ENCODE measurements around the gene FHIT. TPM values are rescaled to one million over a fixed set of nuclear protein-coding genes. Genes with fewer than 3 reads are reported as not detected.

FHIT gene
- total RNA-seq, 2 donors from 2014 or later: 10.4 to 15.8 TPM

DNA sequence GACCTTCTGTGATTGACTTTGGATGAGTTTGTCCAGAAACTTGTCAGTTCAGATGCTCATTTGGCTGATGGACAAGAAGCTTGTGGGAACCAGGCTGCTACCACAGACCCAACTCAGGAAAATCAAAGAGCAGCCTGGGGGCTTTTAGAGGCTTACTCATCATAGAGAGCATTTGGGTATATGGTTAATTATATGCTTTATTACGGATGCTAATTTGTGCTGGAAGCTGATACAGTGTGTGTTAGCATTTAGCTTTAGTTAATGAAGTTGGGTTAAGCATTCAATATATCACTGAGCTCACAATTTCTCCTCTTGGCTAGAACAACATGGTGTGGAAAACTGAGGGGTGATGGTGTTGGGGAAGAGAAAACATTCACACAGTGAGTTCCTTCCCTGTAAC, 1537.2 kb downstream of the FHIT start:
- ATAC-seq: no peak
- 42 to 86% methylated on average over 1 of the region's 1 CpG for WGBS, 2 donors
- Histone ChIP-seq H3K36me3 (replicated peaks in 1 of 2; ENCODE audit: insufficient read depth in 1 of 2, low read depth in 2 of 2) (no peaks in the 10 kb centered on the region), H3K27me3 (no peaks in the 10 kb centered on the region), H3K4me3 (no peak overlapping the region), H3K4me1 (no peaks in the 10 kb centered on the region), H3K9me3 (no peaks in the 10 kb centered on the region), H3K27ac (no peak overlapping the region)
- intact Hi-C loops (cut with DNase I): no loop called here
- TF ChIP-seq POLR2A (IDR thresholded peaks at IDR 0.05): no peak
- TF ChIP-seq, protein P1, sequence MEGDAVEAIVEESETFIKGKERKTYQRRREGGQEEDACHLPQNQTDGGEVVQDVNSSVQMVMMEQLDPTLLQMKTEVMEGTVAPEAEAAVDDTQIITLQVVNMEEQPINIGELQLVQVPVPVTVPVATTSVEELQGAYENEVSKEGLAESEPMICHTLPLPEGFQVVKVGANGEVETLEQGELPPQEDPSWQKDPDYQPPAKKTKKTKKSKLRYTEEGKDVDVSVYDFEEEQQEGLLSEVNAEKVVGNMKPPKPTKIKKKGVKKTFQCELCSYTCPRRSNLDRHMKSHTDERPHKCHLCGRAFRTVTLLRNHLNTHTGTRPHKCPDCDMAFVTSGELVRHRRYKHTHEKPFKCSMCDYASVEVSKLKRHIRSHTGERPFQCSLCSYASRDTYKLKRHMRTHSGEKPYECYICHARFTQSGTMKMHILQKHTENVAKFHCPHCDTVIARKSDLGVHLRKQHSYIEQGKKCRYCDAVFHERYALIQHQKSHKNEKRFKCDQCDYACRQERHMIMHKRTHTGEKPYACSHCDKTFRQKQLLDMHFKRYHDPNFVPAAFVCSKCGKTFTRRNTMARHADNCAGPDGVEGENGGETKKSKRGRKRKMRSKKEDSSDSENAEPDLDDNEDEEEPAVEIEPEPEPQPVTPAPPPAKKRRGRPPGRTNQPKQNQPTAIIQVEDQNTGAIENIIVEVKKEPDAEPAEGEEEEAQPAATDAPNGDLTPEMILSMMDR (IDR thresholded peaks at IDR 0.05): no peak
- no peak for DNase-seq

DNA sequence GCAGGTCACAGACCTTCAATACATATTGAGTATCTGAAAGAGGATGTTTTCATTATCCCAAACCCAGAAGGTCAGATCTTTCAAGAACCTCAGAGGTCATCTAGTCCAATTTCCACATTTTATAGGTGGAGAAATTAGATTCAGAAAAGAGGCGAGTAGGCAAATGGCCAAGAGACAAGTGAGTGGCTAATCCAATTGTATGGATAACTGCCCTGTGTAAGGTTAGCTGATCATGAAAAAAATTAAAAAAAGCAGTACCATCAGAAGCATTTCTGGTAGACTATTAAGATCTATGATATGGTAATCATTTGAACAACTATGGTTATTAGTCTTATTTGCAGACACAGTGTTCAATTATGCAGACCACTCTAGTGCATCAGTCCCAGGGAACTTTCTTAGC, 1540.7 kb downstream of the FHIT start:
- WGBS, 2 donors: 59 to 69% methylated on average over 1 of the region's 1 CpG
- TF ChIP-seq, protein P1 (IDR thresholded peaks at IDR 0.05): no peak
- TF ChIP-seq POLR2A (IDR thresholded peaks at IDR 0.05): no peak
- H3K36me3 ChIP-seq (replicated peaks in 1 of 2; ENCODE audit: insufficient read depth in 1 of 2, low read depth in 2 of 2): no peaks in the 10 kb centered on the region
- H3K4me3 ChIP-seq: no peak overlapping the region
- intact Hi-C loops (cut with DNase I): no loop called here
- H3K27me3 ChIP-seq: no peaks in the 10 kb centered on the region
- DNase-seq (no peak), ATAC-seq (no peak)
- no peaks in the 10 kb centered on the region for H3K9me3 ChIP-seq
- H3K27ac ChIP-seq: no peak overlapping the region
- no peaks in the 10 kb centered on the region for H3K4me1 ChIP-seq

DNA sequence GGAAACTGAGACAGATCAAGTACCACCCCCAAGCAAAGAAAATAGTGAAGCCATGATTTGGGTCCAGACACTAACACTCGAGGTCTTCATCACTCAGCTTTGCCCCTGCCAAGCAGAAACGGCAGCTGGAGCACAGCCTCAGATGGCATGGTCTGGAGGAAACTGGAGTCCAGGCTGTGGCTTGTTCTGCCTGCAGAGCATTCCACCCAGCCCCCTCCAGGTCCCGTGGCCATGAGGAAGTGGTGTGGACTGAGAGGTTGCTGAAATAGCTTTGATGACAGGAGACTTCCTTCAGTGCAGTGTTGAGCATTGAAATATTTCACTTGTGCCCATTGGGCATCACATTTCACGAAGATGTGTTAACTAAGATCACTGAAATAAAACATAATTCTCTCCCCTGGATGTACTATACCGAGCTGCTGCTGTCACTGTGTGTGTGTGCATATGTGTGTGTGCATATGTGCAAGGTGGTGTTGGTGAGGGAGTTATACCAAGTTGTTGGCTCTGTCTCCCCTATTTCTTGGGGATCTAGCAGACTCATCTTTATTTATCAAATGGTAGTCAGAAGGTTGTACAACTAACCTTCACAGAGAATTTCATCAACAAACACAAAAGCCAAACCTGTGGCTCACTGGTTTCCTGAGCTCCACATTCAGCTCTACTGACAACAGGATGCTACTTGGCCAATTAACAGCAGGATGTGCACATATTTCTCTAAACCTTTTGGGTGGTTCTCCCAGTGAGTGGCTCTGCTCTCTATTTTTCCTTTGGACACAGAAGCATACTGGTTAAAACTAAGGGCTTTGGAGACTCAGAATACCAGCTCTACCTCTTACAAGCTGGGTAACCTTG, 1541.3 kb downstream of the FHIT start:
- no peak overlapping the region for H3K4me3 ChIP-seq
- no peaks in the 10 kb centered on the region for H3K9me3 ChIP-seq
- intact Hi-C loops (cut with DNase I): no loop called here
- no peaks in the 10 kb centered on the region for H3K27me3 ChIP-seq
- H3K36me3 ChIP-seq (replicated peaks in 1 of 2; ENCODE audit: insufficient read depth in 1 of 2, low read depth in 2 of 2): no peaks in the 10 kb centered on the region
- no peaks in the 10 kb centered on the region for H3K4me1 ChIP-seq
- H3K27ac ChIP-seq: no peak overlapping the region
- no peak for ATAC-seq
- WGBS, 2 donors: 39 to 43% methylated on average over 5 of the region's 5 CpGs
- TF ChIP-seq, protein P1 (IDR thresholded peaks at IDR 0.05): no peak
- TF ChIP-seq POLR2A (IDR thresholded peaks at IDR 0.05): no peak
- DNase-seq: peak in 3 of 4 donors; percentile 13 to 56 (median 17)

DNA sequence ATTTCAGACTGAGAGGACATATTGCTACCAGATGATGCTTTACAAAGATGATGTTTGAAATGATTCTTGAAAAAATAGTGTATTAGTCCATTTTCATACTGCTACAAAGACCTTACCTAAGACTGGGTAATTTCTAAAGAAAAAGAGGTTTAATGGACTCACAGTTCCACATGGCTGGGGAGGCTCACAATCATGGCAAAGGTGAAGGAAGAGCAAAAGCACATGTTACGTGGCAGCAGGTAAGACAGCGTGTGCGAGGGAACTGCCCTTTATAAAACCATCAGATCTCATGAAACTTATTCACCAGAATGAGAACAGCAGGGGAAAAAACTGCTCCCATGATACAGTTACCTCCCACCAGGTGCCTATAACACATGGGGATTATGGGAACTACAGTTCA, 1543.0 kb downstream of the FHIT start:
- no peak overlapping the region for H3K27ac ChIP-seq
- TF ChIP-seq POLR2A (IDR thresholded peaks at IDR 0.05): no peak
- TF ChIP-seq, protein P1 (IDR thresholded peaks at IDR 0.05): no peak
- no peak for ATAC-seq
- intact Hi-C loops (cut with DNase I): no loop called here
- no peak overlapping the region for H3K4me3 ChIP-seq
- DNase-seq: no peak
- H3K9me3 ChIP-seq: no peaks in the 10 kb centered on the region
- H3K36me3 ChIP-seq (replicated peaks in 1 of 2; ENCODE audit: insufficient read depth in 1 of 2, low read depth in 2 of 2): no peaks in the 10 kb centered on the region
- no peaks in the 10 kb centered on the region for H3K4me1 ChIP-seq
- WGBS, 2 donors: 89 to 94% methylated on average over 3 of the region's 3 CpGs
- H3K27me3 ChIP-seq: no peaks in the 10 kb centered on the region

DNA sequence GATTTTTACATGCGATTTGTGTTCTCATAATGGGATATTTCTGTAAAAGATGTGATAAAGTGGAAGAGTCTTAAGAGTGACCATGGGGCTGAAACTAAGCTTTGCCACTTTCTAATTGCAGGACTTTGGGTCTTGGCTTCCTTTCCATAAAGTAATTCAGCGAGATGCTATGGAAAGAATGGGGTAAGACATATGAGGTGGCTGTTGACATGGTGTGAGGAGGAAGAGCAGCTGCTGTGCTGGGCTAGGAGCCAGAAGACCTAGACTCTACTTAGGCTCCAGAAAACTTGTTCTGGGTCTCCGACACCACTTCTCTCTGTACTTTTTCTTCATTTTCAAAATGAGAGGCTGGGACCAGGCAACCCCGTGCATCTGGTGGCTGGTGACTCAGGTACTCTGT, 1547.0 kb downstream of the FHIT start:
- intact Hi-C loops (cut with DNase I): no loop called here
- WGBS, 2 donors: 79 to 93% methylated on average over 4 of the region's 4 CpGs
- H3K27me3 ChIP-seq: no peaks in the 10 kb centered on the region
- no peak overlapping the region for H3K27ac ChIP-seq
- no peaks in the 10 kb centered on the region for H3K9me3 ChIP-seq
- ATAC-seq (no peak), DNase-seq (no peak)
- no peak overlapping the region for H3K4me3 ChIP-seq
- no peaks in the 10 kb centered on the region for H3K36me3 ChIP-seq (replicated peaks in 1 of 2; ENCODE audit: insufficient read depth in 1 of 2, low read depth in 2 of 2)
- TF ChIP-seq, protein P1 (IDR thresholded peaks at IDR 0.05): no peak
- TF ChIP-seq POLR2A (IDR thresholded peaks at IDR 0.05): no peak
- H3K4me1 ChIP-seq: no peaks in the 10 kb centered on the region
